GM21528 (cell line): ENCODE data around the gene SERINC4.

Experiments used
- ATAC-seq: cut with Tn5 transposase; IDR thresholded peaks from one replicate; pipeline ENCODE4 v1.9.1; 2021; ENCODE audit warnings: mild to moderate bottlenecking, moderate library complexity; ENCODE audit not compliant: unreplicated experiment, low FRiP score

The SERINC4 gene

DNA sequence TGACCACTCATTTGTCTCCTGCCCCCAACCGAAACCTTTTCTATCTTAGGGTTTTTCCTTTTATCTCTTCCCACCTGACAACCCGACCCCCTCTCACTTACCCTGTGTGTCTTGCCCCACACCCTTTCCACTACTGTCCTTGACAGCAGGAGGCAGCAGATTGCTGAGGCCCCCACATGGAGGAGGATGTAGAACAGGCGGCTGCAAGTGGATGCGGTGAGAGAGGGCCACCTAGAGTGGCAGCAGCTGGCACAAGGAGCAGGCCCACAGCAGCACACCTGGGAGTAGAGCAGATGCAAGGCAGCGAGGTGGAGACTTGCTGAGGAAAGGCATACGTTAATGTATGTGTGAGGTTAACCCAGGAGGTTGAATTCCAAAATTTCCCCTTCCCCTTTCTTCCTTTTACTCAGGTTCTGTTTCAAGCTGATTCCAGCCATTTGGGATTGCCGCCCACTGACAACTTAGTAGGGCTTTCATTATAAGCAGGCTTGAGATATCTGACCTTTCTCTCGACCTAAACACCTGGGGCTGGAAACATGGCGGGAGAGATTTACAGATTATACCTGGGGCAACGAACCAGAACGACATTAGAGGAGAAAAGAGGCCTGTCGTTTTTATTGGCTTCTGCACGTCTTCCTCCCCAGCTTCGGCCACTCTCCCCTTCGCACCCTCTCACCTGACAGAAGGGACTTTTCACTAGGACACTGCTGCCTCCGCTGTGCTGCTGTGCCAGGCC lies 643 bp downstream of the SERINC4 start:
- ATAC-seq, result no peak

DNA sequence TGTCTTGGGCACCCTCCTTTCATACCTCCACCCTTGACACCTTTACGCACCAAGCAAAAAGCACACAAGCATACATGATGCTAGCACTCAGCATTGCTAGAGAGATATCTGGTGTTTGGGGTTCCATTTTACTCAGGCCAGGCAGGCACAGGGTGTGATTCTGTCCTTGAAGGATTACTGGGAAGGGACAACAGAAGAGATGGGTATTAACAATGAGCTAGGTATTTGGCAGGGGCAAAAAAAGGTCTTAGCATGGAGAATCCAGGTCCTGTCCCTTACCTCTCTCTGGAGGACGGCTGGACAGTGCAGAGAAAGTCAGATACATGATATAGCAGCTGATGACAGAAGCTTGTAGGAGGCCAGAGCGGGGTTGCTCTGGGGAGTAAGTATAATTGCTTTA lies 3.5 kb downstream of the SERINC4 start:
- ATAC-seq, result no peak

DNA sequence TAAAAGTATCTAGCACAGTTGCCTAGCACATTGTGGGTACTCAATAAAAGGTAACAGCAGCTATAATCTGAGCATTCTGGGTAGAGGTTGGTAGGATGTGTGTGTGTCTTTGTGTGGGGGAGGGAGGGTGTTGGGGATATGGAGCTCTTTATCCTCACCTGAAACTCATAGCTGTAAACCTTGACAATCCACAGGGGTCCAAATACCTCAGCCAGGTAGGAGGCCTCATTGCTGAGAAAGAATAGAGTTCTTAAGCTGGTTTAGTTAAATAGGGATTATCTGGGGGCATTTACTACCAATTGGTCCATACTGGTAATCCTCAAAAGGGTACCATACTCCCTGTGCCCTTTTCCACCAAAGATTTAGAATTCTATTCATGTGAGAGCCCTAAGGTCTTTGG lies 4.0 kb downstream of the SERINC4 start:
- ATAC-seq, result no peak

DNA sequence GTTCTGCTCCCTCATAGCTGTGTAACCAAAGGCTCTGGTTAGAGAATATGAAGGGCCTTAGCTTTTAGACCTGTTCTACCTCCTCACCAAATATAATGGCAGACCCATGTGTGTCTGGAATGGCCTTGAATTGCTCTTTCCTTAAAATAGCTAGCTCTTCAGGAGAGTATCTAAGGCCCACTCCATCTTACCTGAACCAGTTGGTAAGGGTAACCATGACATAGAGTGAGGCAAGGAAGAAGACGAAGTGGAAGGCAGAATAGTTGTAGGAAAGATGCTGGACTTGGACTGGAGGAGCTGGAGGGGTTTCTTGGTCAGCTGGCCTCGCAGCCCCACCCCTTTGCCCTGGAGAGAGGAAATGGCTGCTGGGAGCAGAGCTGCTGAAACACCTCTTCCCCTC lies 4.8 kb downstream of the SERINC4 start:
- ATAC-seq, result no peak

DNA sequence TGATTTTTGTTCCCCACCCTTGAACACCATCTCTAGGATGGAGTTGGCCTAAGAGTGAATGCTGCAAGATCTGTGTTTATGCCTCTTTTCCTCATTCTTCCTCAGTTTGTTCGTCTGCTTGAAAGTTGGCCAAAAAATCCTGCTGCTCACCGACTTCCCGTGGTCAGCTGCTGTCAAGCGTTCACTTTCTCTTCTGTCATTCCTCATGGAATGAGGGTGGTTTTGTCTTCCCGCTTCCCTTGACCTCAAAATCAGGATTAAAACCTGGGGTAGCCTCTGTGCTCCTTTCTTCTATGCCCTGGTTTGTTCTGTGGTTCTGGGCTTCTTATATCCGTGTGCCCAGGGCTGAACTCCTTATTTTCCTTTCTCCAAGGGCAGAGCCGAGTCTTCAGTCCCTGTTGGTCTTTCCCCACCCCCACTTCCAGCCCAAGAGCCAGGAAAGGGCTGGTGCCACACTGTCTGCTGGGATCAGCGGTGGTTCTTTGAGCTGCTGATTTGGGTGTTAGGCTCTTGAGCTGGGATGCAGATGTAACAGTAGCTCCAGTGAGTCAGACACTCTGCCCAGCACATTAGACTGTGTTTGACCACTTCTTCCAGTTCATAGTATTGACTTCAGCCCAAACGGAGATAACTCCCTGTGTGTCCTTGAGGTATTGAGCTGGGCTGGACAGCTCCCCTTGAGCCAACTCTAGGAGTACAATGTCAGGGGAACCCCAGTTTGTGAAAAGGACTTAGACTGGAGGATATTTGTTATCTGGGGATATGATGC lies 5.6 kb downstream of the SERINC4 start:
- ATAC-seq, result no peak

DNA sequence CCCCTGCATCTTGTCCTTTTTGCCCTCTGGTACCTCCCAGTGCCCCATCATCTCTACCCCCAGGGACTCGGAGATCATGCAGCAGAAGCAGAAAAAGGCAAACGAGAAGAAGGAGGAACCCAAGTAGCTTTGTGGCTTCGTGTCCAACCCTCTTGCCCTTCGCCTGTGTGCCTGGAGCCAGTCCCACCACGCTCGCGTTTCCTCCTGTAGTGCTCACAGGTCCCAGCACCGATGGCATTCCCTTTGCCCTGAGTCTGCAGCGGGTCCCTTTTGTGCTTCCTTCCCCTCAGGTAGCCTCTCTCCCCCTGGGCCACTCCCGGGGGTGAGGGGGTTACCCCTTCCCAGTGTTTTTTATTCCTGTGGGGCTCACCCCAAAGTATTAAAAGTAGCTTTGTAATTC lies 6.4 kb downstream of the SERINC4 start:
- ATAC-seq, result no peak

DNA sequence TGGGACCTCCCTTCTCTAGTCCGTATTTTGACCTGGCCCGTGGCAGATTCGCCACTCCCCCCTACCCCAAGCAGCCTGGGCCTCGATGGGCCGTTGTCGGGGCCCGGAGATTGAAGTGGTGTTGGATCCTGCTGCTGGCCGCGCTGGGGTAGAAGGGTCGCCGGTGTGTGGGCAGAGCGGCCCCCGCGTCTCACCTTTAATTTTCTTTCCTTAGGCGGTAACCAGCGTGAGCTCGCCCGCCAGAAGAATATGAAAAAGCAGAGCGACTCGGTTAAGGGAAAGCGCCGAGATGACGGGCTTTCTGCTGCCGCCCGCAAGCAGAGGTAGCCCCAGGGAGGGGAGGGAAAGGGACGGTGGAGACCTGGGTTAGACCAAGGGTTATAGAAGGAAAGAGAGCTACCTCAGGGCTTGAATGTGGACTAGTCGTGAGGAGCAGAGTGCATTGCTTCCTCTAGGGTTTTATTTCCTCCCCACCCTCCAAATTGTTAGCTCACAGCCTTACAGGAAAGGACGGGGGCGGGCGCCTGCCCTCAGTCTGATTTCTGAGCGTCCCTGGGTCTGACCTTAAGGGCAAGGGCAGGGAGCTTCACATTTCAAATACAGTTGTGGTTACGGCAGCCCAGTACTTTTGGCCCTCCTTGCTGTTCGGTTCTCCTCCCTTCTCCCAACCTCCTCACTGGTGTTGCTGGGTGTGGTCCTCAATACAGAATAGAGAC lies 7.1 kb downstream of the SERINC4 start:
- ATAC-seq, result no peak

DNA sequence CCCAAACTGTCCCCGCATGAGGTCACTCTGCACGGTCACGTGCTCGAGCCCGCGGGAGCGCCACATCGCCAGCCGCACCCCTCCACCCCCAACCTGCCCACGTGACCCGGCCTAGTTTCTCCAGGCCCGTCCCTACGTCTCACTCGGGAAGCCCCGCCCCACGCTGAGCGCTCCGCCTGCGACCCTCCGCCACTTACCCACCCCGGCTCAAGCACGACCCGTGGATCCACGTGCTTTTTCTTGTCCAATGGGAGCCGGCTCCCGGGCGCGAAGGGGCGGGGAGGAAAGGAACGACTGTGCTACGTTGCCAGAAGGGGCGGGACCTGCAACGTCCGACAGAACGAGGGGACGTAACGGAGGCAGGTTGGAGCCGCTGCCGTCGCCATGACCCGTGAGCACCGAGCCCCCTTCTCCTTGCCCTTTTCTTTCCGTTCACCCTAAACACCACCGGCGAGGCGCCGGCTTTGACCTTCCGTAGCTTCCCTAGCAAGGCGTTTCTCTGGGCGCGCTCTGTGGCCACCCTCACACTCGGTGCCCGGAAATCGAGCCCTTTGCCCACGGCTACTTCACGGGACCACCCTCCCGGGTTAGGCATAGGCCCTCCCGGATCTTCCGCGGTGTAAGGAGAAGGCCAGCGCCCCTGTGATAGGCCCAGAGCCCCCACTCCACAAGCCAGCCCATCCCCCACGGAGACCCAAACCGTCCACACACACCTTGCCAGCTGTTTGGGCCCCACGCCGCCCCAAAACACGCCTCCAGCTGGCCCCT lies 7.8 kb downstream of the SERINC4 start, which contains the start of gene SERF2:
Gene SERF2, plus strand, starts transcription at position 328 of the 768 bp plus-strand sequence. Its CDS starts 57 bp downstream, at position 385.
- peak; percentile 88 for ATAC-seq

DNA sequence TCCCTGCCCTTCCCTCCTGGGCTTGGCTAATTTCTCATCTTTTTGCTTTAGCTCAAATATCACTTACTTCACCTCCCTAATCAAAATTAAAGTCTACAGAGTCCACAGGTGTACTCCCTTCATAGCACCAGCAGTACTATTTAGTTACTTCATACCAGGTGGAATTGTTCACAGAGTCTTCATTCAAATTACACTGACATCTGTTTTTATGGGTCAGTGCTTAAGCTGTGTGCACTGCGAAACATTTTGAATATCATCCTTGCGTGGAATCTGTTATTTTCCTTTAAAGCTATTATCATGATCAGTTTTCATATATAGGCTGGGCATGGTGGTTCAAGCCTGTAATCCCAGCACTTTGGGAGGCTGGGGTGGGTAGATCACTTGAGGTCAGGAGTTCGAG lies 10.6 kb downstream of the SERINC4 start:
- no peak for ATAC-seq

DNA sequence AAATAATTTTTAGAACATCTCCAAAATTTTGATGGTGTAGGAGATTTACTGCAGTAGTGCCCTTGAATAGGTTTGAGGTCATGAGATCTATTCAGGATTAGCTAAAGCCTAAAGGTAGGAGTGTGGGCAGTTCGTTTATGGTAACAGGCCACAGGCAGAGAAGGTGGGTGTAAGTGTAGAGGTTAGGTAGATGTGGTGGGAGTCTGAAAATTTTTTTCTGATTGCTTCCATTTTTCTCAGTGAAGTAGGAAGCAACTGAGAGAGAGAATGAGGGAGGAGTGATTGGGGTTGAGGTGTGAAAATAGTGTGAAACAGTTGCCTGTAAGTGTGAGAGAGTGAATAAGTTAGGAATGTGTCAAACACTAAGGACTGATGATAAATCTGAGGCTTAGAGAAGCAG lies 21.0 kb downstream of the SERINC4 start:
- no peak for ATAC-seq

DNA sequence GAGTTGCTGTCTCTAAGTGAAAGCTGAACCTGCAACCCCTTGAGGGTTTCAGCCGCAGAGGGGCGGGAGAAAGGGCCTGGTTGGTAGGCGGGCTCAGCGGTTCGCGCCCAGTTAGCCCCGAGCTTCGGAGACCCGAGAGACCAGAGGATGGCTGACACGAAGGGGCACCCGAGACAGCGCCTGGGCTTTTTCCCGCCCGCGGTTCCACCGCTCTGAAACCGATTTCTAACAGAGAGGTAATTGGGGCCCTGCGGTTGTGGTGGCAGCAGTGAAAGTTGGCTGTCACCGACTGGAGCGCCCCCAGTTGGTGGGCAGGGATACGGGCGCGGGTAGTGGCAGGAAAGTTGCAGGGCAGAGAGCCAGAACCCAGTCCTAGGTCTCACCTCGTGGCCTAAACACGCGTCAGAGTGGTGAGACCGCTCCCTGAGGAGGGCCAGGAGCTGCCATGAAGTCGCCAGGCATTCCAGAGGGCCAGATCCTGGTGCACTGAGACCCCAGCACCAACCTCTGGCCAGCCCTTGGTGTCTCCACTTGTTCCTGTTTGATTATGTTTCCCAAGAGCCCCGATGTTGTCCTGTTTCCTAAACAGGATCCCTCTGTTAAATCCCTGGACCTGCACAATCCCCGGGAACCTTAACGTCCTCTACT lies 22.6 kb downstream of the SERINC4 start:
- peak; percentile 59 for ATAC-seq

DNA sequence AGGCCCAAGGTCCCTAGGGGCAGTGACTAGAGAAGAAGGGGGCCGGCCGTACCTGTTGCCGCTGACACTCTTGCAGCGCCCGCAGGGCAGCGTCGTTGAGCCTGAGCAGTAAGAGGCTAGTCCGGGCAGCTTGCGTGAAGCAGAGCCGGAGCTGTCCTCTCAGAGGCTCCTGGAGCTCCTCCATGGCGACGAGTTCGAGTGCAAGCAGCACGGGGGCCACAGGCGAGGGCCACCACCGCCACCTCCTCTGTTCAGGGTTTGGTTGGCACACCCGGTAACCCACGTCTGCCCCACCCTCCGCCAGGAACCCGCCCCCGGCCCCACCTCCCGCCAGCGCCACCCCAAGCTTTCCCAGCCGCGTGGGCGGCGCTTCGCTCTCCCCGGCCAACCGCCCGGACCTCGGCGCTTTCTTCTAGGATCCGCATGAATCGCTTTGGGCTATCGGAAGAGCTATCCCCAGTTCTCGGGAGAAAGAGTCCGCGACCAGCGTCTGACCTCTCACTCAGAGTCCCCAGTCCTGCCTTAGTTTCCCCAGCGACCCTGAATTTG lies 23.2 kb downstream of the SERINC4 start, which contains the start of gene ELL3:
Gene ELL3, minus strand, starts transcription at position 249 of the 549 bp plus-strand sequence. Its CDS starts 65 bp downstream, at position 184.
- peak; percentile 45 for ATAC-seq

DNA sequence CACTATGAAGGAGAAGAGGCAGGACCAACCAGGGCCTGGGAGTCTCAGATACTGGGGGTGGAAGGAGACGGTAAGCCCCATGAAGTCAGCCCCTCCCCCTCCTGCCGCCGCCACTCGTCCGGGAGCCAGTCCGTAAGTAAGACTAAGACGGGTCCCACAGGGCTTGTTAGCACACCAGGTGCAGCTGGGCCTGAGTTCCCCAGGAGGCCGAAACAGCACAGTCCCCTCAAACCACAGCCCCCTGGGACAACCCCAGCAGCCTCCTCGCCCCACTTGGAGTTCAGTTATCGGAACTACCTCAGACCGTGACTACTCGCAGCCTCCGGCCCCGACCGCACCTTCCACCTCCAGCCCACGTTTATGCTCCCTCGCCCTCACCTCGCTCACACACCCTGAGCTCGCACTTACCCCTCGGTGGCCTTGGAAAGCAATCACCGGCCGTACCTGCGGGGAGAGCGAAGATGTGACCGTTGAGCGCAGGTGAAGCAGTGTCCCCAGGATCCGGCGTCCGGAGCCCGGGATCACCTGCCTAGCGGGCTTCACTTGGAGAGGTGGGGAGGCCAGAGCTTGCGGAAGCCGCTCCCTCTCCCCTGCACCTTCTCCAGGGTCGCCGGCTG lies 23.8 kb downstream of the SERINC4 start:
- peak; percentile 41 for ATAC-seq

DNA sequence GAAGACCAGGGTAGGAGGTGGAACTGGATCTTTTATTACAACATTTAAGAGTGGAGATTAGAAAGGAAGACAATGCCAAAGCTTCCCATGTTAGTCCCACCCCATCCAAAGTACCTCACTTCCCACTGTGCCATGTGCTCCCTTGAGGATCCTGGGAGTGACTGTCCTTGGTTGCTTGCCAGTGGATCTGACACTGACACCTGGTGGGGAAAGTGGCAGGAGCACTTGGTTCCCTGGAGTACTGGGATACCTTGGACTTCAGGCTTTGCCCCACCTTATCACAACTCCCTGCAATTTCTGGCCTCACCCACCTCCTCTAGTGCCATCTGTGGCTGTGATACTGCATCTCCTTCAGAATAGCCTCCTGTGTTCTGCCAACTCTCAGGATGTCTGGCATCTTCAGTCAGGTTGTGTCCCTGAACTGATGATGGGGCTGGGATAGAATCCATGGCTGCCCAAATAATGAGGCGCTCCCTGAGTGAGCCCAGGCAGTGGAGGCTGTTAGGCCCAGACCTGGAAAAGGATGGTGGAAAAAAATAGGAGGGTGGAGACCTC lies 24.5 kb downstream of the SERINC4 start:
- ATAC-seq, result no peak

DNA sequence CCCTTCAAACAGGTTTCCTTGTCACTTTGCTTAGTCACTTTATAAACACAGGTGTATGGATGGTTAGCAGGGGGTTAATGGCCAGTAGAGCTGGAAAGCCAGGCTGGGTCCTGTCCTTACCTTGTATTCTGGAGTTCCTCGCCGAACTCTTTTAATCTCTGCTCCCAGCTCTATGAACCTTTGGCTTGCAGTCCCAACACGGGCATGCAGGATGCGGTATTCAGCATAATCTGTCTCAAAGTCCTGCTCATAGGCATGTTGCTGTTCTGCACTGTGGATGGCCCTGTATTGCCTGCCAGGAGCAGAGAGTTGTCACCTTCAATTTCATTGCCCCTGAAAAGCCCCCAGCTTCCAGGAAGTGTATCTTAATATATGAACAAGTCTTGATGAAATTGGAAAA lies 26.0 kb downstream of the SERINC4 start:
- no peak for ATAC-seq

DNA sequence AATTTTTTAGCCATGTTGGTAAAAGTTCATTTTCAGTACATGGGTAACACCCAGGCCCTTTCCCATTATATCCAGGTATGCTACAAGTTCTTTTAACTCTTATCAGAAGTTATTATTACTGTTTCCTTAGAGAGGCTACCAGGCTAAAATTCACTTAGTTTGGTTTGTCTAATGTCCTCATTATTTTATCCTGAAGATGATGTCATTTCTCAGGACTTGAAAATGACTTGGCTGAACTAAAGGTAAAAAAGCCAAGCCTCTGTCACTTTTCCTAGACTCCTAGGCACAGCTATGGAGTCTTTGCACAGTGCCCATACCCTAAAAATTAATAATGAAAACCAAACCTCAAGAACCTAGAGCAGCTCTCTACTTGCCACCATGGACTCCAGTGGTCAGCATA lies 27.4 kb downstream of the SERINC4 start:
- ATAC-seq, result no peak

DNA sequence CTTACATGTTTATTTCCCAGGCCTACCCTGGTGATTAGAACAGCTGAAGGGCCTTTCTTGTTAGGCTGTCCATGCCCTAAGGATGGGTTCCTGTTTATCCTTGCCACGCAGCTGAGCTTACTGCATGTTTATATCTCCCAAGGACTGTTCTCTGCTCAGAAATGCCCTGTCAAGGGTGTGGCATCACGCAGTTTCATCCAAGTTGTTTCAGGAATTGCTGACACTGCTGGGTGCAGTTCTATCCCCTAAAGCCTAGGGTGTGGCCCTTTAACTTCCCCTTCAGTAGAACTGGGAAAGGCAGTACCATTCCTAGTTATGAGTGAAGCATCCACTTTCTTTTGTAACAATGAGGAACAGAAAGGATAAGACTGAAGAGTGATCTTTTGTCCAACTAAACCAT lies 28.2 kb downstream of the SERINC4 start:
- no peak for ATAC-seq

DNA sequence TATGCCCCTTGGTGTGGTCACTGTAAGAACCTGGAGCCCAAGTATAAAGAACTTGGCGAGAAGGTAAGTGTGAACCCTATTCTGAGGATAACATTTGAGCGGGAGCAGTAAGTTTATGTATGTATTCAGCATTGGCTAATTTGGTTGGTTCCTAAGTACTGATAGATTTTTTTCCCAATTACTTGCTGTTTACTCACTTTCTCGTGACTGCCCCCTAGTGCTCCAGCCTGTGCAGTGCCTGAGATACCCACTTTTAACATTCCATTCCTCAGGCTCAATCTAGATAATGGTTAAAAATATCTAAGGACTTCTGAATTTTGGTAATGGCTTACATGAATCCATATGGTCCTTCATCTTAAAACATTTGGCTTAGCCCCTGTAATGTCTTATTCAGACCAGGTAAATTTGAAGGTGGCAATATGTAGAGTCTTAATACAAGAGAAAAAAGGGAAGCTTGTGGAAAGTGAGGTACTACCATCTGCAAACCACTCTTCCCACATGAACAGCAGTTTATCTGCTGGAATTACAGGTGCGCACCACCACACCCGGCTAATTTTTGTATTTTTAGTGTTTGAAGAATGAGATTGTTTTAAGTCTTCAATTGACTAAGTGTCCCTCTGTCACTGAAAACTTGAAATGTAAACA lies 30.3 kb downstream of the SERINC4 start:
- no peak for ATAC-seq
